ENCODE data around the gene ESRRB.

ESRRB gene

DNA sequence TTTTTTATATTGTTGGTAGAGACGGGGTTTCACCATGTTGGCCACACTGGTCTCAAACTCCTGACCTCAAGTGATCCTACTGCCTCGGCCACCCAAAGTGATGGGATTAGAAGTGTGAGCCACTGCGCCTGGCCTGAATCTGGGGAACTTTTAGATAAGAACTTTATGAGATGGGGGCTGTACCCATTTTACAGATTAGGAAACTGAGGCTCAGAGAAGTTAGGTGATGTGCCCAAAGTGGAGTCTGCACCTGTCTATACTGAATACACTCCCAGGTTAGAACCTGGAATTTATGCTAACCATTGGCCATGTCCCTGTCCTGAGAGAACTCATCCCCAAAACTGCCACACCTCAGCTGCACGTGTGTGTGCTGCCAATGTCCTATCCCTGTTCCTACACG is 81.9 kb downstream of the ESRRB start:
- no peak for TF ChIP-seq CTCF (IDR thresholded peaks at IDR 0.05; ENCODE audit: low read length, missing control alignments)
- no peak for DNase-seq (ENCODE audit: low read depth)
- no peak overlapping the region for H3K4me3 ChIP-seq (replicated peaks; ENCODE audit: low read depth, low read length)

DNA sequence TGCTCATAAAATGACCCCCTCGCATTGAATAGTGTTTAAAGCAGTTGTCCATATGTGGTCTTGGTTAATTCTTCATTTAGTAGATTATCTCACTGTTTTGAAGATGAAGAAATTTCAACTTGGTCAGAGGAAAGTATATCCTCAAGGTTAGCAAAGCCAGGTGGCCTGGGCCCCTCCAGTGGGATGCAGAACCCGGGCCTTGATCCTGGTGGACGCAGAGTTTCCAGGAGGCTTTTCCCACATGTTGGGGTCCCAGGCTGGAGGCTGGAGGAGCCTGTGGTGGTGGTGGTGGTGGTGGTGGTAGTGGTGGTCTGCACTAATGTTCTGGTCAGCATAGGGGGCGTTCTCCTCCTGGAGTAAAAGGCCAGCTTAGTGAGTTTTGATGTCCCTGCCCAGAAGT is 85.9 kb downstream of the ESRRB start:
- H3K4me3 ChIP-seq (replicated peaks; ENCODE audit: low read depth, low read length) = no peak overlapping the region
- TF ChIP-seq CTCF (IDR thresholded peaks at IDR 0.05; ENCODE audit: low read length, missing control alignments) = no peak
- no peak for DNase-seq (ENCODE audit: low read depth)

DNA sequence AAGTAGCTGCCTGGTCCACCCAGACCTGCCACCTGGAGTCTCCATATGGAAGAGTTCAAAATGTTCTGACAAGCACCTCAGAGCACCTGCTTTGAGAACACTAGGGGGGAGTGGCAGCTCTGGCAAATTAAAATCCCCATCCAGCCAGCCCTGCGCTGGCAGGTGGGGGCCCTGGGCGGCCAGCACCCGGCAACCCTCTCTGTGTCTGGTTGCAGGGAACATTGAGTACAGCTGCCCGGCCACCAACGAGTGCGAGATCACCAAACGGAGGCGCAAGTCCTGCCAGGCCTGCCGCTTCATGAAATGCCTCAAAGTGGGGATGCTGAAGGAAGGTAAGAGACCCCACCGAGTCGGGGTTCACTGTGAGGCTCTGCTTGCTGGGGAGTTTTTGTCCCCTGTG is 86.4 kb downstream of the ESRRB start:
- no peak overlapping the region for H3K4me3 ChIP-seq (replicated peaks; ENCODE audit: low read depth, low read length)
- DNase-seq (ENCODE audit: low read depth) = no peak
- TF ChIP-seq CTCF (IDR thresholded peaks at IDR 0.05; ENCODE audit: low read length, missing control alignments) = no peak

- no peak for TF ChIP-seq CTCF (IDR thresholded peaks at IDR 0.05; ENCODE audit: low read length, missing control alignments)
- no peak for DNase-seq (ENCODE audit: low read depth)
- H3K4me3 ChIP-seq (replicated peaks; ENCODE audit: low read depth, low read length) = no peak overlapping the region
Observed at GRCh38 chr14:76463105-76463504, 87.2 kb downstream of the ESRRB start.

DNA sequence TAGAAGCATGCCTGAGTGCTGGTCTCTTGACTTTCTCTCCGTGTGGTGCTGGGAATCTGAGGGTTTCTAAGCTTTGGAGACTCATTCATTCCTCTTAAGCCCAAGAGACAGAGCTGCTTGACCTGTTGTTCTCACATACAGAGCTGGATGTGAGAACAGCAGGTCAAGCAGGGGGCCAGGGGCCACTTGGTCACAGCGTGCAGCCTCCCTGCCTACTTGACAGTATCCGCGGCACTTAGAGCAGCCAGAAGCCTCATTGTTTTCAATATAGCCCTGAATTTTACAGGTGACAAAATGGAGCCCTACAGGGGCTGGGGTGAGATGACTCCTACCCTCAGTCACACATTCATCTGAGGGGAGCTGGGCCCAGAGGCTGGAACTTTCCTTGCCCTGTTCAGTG is 88.9 kb downstream of the ESRRB start:
- DNase-seq (ENCODE audit: low read depth) = no peak
- TF ChIP-seq CTCF (IDR thresholded peaks at IDR 0.05; ENCODE audit: low read length, missing control alignments) = no peak
- no peak overlapping the region for H3K4me3 ChIP-seq (replicated peaks; ENCODE audit: low read depth, low read length)

DNA sequence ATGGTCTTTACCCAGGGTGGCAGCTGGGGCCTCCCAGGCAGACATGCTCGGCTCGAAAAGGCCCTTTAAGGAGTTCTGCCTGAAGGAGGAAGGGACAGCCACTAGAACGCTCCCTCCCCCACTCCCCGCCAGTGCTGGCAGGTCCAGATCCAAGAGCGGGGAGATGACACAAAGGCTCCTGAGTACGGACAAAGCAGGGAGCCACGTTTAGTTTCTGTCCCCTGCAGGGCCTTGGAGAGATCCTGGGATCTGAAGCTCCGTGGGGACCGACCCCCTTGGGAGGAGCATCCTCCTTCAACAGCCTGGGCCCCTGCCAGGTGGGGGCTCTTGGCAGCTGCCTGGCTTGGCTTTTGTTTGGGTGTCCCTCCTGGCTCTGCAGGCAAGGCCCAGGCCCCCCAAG is 89.7 kb downstream of the ESRRB start:
- no peak for TF ChIP-seq CTCF (IDR thresholded peaks at IDR 0.05; ENCODE audit: low read length, missing control alignments)
- no peak for DNase-seq (ENCODE audit: low read depth)
- no peak overlapping the region for H3K4me3 ChIP-seq (replicated peaks; ENCODE audit: low read depth, low read length)

GRCh38 chr14:76467711-76468155 is 91.8 kb downstream of the ESRRB start:
- no peak overlapping the region for H3K4me3 ChIP-seq (replicated peaks; ENCODE audit: low read depth, low read length)
- TF ChIP-seq CTCF (IDR thresholded peaks at IDR 0.05; ENCODE audit: low read length, missing control alignments) = no peak
- DNase-seq (ENCODE audit: low read depth) = no peak

Measured in fibroblast of pulmonary artery (primary cell).